Transverse colon (tissue), 4 donors: ENCODE results near the gene CRLF1.

Source experiments
- POLR2A ChIP-seq: fragments of 450-650 bp; IDR thresholded peaks from one replicate; pipeline ENCODE4 v1.6.1; 2016; ENCODE audit warnings: antibody characterized with exemption, mild to moderate bottlenecking, moderate library complexity
- POLR2AphosphoS5 ChIP-seq, 3 donors: sonication (generic); formaldehyde crosslinking; IDR thresholded peaks; one replicate each; pipeline ENCODE4 v1.6.1; 2016; ENCODE audit warnings: antibody characterized with exemption in 3 of 3
- TF ChIP-seq, protein P1 (sequence below), 5 experiments: fragments of 200-600 bp in 3 of 5; fragments of 450-650 bp in 2 of 5; sonication (generic) in 3 of 5; IDR thresholded peaks; 1 replicate in 2 of 5; 2 replicates in 3 of 5; pipeline ENCODE4 v1.5.1; 2016 to 2017; ENCODE audit warnings: antibody characterized with exemption in 5 of 5, inconsistent platforms in 3 of 5, mild to moderate bottlenecking in 2 of 5, moderate library complexity in 1 of 5

DNA sequence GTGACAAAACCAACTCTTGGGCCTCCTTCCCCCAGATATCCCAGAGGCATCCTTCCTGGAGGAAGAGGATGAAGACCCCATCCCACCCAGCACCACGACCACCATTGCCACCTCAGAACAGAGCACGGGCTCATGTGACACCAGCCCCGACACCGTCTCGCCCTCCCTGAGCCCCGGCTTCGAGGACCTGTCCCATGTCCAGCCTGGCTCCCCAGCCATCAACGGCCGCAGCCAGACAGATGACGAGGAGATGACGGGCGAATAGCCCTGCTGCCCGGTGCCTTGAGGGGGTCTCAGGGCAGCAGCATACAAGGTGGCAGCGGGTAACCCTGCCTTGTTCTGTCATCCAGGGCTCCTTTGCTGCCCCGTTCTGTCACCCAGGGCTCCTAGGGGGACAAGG lies 38.2 kb downstream of the CRLF1 start:
- TF ChIP-seq POLR2A: no peak
- TF ChIP-seq, protein P1, sequence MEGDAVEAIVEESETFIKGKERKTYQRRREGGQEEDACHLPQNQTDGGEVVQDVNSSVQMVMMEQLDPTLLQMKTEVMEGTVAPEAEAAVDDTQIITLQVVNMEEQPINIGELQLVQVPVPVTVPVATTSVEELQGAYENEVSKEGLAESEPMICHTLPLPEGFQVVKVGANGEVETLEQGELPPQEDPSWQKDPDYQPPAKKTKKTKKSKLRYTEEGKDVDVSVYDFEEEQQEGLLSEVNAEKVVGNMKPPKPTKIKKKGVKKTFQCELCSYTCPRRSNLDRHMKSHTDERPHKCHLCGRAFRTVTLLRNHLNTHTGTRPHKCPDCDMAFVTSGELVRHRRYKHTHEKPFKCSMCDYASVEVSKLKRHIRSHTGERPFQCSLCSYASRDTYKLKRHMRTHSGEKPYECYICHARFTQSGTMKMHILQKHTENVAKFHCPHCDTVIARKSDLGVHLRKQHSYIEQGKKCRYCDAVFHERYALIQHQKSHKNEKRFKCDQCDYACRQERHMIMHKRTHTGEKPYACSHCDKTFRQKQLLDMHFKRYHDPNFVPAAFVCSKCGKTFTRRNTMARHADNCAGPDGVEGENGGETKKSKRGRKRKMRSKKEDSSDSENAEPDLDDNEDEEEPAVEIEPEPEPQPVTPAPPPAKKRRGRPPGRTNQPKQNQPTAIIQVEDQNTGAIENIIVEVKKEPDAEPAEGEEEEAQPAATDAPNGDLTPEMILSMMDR (IDR thresholded peaks at IDR 0.05): no peak
- TF ChIP-seq POLR2AphosphoS5 (IDR thresholded peaks at IDR 0.05): no peak
